HG03025 (cell line): ENCODE results near the gene DTX1.

Source experiments
- ATAC-seq: cut with Tn5 transposase; IDR thresholded peaks from one replicate; pipeline ENCODE4 v1.9.1; 2021; ENCODE audit warnings: mild to moderate bottlenecking, moderate library complexity; ENCODE audit not compliant: unreplicated experiment, low FRiP score

The DTX1 gene

DNA sequence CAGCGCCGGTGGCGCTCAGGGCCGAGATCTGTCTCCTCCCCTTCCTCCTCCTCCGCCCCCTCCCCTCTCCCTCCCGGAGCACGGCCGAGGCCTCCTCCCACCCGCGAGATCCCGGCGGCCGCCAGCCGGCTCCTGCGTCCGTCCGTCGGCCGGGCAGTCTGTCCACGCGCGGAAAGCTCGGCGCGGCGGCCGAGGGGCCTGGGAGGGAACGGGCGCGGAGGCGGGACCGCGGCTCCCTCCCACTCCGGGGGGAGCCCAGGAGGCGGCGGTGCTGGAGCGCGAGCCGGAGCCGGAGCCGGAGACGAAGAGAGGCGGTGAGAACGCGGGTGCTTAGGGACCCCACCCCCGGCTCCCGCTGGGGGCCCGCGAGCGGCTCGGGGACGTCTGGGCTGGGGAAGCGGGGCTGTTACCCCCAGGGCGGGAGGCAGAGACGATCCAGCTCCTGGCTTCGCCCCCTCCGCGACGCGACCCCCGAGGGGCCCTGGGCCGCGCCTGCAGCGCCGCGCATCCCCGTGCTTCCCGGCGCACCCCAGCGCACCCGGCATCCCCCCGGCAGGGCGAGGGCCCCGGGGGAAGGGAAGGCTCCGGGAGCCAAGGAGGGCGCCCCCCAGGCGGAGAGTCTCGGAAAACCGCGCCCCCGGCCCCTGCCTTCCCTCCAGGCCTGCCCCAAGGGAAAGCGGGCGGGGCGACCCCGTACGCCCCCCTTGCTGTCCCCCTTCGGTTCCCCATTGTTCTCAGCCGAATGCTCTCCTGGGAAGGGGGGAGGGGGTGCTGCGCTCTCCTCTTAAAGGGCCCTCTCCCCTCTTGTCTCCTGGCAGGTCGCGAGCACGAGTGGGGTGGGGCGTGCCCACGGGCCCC lies at the start of gene DTX1:
Gene DTX1, plus strand, starts transcription at position 100 of the 858 bp plus-strand sequence. CDS start 1,463 bp downstream, outside the sequence.
- ATAC-seq = no peak

DNA sequence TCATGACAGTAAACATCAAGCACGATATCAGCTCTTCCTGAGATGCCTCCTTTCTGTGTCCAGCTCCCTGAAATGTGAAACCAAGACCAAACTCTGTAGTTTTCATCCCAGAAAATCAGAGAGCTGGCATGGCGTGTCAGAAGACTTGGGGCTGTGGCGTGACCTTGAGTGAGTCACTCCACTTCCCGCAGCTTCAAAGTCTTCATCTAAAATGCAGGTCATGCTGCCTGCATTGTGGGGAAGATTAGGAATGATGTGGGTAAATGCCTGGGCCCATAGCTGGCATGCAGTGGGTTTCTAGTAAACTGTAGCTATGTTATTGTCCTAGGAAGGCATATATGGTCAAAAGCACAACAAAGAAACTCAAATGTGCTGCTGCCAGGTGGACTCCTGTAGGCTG lies 49.4 kb upstream of the DTX1 start:
- ATAC-seq = no peak

DNA sequence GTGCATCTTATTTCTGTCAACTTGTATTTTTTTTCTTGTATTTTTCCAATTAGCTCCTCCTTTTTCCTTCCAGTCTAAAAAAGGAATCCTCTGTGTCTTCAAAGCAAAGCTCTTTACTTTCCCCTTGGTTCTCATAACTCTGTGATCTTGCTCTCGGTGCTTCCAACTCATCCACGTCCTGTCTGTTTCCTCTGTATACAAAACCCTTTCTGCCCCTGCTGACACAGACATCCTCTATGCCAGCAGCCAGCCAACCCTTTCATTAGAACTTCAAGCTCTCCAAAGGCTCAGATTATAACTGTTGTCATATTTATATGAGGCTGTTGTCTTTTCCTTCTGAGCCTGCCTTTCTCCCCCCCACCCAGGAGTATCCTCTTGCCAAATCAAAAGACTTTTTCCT lies 45.8 kb upstream of the DTX1 start:
- no peak for ATAC-seq

DNA sequence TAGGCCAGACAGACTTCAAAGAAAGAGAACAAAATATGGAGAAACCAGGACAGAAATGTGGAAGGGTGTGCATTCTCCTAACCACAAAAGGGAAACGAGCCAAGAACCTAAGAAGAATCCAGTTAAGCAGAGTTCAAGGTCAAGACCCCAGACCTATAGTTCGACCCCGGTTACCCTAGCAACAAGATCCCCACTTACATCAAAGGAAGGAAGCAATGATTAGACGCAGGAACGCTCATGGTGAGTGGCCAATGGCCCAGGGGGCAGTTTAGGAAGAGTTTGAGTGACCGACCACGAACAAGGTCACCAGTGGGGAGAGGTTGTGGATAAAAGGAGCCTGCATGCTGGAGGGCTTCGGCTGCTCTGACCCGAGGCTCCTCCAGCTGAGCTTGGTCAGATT lies 42.0 kb upstream of the DTX1 start:
- no peak for ATAC-seq

DNA sequence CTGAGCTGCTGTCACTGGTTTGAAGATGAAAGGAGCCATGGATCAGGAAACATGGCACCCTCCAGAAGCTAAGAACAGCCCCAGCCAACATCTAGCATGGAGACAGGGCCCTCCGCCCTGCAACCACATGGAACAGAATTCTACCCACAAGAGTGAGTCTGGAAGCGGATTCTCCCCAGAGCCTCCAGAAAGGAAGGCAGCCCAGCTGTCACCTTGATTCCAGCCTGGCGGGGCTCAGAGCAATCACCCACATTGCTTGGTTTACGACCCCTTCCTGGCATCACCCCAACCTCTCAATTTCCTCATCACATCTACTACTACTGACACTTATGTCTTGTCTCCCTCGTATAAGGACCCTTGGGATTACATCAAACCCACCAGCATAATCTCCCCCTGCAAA lies 39.7 kb upstream of the DTX1 start:
- no peak for ATAC-seq

DNA sequence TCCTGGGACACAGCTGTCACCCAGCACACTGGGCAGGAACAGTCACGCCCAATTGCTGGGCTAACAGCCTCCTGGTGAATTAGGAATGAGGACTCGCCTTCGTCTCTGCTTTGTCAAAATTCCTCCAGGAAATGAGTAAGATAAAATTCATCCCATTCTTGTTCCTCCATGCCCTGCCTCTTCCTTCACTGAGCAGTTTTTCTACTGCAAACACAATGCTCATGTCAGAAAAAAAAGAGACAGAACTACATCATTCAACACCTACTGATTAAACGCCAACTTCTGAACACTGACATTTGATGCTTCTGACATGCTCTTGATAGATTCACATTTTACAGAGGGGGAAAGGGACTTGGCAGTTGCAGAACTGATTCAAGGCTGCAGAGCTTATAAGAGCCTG lies 37.5 kb upstream of the DTX1 start:
- no peak for ATAC-seq

DNA sequence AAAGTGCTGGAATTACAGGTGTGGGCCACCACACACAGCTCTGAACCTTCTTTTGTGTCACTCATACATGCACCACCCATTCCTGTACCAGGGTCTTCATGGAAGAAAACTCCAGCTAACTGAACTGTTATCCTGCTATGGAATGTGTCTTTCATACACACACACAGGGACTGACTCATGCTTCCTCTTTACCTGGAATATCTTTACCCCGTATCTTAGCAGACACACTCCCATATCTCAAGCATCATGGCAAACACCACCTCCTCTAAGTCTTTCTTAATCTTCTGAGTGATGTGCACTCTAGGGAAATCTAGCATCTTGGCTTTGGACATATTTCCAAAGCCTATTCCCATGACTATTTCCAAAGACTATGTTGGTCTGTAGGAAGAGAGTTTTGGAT lies 35.0 kb upstream of the DTX1 start:
- ATAC-seq = no peak

DNA sequence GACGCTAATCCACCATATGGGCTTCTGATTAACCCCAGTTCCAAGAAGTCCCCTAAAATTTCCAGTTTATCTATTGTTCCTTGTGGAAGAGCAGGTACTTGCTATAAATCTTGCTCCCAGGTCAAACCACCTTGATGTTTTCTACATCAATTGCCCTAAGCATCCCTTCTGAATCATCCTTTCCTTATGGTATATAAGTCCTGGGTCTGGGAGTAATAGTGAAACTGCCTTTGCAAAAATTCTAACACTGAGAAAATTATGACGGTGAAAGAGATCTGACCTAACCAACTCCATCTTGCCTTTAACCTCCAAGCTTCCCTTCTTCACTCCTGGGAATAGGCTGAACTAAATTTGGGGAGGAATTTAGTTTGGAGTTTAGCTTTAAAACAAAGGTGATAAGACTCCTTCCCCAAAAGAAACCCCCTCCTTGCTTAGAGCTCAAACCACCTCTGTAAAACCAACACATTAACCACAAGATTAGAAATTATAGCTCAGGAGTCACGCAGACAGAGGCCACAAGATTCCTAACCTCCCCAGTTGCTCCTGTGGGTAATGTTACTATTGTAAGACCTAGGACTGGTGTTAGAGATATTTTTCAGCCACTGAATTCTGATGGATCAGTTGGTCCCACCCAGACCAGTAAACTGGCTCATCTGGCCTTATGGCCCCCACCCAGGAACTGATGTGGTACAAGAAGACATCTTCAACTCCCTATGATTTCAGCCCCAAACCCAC lies 33.8 kb upstream of the DTX1 start:
- no peak for ATAC-seq

DNA sequence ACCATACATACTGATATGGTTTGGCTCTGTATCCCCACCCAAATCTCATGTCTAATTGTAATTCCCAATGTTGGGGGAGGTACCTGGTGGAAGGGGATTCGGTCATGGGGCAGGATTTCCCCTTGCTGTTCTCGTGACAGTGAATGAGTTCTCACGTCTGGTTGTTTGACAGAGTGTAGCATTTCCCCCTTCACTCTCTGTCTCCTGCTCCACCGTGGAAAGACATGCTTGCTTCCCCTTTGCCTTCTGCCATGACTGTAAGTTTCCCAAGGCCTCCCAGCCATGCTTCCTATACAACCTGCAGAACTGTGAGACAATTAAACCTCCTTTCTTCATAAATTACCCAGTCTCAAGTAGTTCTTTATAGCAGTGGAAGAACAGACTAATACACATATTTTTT lies 28.8 kb upstream of the DTX1 start:
- no peak for ATAC-seq

DNA sequence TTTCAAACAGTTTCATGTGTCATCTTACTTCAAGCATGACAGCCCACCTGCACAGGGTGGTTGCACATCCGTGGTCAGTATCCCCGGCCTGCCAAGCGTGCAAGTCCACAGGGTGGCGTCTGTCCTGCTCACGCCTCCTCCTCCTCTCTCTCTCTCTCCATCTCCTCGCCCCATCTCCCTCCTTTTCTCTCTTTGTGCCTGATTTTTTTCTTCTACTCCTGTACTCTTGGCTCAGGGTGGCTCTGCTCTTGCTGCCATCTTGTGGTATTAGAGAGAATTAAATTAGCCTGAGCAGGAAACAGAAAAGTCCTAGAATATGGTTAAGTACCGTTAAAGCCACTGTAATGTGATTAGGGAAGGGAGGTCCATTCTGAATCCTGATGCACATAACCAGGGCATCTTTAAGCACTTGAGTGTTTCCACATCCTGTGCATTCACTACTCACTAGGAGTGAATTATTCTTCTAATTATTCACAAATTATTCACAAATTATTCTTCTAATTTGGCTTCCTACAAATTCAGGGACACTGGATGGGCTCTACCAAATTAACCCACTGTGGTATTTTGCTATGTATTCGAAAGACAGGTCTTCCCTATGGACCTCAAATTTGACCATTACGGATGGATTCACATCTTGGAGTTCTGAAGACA lies 25.5 kb upstream of the DTX1 start:
- ATAC-seq = no peak

DNA sequence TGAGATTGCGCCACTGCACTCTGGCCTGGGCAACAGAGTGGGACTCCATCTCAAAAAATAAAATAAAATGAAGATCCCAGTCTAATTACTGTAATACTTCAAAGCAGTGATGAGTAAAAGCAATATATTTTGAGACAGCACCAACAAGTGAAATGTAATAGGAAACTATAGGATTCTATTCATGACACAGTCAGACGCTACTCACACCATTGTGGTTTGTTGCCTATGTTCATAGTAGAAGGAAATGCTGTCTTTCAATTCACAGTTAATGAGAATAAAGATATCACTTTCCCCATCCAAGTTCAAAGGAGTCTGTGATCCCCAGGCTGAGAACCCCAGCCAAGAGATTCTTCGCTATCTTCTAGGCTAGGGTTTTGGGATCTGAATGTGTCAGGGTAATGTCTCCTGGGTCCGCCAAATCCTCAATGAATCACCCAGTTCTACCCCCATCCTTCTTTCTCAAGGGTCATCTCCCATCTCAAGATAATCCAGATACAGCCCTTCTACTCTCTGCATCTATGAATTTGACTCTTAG lies 16.6 kb upstream of the DTX1 start:
- ATAC-seq = no peak

DNA sequence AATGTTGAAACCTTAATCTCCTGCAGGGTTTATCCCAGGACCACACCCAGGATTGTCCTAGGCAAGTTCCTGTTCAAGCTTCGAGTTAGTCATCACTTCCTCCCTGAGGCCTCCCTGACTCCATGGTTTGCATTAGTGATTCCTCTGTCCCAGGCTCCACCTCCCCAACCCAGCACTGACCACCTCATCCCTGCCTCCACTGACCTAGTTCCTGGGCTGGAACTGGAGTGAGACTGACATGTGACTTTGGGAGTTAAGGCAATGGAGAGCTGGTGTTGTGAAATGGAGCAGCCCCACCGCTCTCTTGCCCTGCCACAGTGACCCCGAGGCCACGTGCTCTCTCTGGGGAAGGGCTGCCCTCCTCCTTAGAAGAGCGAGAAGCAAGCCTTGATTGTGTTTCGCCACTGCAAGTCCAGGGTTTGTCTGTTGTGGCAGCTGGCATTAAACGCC lies 15.8 kb upstream of the DTX1 start:
- ATAC-seq = no peak

DNA sequence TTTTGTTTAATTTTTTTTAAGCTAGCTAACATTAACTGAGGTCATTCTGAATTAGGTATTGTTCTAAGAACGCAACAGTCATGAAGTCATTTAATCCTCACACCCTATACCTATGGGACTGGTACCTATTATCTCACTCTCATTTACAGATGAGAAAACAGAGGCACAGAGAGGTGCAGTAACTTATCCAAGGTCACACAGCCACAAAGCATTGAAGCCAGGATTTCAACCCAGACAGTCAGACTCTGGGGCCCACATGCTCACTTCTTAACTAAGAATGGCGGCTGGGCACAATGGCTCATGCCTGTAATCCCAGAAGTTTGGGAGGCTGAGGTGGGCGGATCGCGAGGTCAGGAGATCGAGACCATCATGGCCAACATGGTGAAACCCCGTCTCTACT lies 15.0 kb upstream of the DTX1 start:
- no peak for ATAC-seq

DNA sequence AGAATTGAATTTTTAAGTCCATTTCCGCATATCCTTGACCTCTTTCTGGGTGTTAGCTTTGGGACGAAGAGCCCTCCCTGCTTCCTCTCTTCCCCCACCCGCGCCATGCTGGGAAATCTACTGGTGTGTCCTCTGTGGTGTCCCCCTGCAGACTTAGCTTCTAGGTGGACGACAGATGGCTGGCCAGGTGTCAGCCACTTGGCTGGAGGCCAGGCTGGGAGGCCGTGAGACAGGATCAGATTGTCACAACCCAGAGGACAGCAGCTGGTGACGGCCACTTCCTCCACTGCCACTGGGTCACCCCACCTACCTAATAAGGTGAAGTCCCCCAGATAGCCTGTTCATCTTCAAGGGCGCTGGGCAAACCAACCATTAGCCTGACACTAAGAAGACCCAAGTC lies 13.3 kb upstream of the DTX1 start:
- ATAC-seq = no peak

DNA sequence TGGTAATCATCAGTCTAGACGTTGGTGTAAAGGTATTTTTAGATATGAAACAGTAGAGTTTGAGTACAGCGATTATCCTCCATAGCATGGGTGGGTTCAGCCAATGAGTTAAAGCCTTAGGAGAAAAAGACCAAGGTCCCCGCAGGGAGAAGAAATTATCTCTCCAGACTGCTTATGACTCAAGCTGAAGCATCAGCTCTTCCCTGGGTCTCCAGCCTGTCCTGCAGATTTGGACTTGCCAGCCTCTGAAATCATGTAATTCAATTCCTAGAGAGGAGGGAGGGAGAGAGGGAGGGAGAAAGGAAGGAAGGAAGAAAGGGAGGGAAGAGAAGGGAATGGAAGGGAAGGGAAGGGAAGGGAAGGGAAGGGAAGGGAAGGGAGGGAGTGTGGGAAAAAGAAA lies 12.0 kb upstream of the DTX1 start:
- ATAC-seq = no peak

DNA sequence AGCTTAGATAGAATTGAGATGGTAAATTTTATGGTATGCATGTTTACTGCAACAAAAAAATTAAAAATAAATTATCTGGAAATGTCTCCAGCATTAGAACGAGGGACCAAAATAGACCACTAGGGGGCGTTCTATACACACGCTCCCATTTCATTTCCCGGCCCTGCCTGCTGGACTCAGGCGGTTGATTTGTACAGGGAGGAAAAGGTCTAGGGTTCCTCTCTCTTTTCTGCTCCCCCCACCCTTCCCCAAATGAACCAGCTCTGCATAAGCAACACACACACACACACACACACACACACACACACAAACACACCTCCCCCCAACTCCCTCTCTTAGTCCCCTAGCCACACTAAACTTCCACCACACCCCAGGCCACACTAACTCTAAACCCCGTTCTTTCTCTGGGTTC lies 7.8 kb upstream of the DTX1 start:
- ATAC-seq = no peak

DNA sequence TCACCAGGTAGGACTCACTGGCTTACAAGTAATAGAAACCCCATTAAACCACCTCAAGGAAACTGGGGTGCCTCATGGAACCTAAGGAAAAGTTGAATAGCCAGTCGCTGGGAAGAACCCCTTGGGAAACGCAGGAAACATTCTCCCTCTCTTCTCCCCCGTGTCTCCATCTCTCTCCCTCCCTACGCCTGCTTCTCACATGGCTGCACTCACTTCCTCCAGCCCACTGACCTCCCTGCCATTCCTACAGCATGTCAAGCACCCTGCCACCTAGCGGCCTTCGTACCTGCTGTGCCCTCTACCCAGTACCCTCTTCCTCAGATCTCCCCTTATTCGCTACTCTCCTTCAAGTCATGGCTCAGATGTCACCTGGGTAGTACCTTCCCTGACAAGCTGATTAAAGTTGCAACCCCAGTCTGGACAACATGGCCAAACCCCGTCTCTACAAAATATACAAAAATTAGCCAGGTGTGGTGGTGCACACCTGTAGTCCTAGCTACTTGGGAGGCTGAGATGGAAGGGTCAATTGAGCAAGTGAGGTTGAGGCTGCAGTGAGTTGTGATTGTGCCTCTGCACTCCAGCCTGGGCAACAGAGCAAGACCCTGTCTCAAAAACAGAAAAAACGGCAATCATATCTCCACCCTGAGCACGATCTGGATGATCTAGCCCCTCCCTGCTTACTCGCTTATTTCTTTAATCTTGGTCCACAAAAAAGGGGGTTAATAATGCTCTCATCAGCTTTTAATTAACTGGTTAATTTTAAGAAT lies 6.4 kb upstream of the DTX1 start:
- no peak for ATAC-seq

DNA sequence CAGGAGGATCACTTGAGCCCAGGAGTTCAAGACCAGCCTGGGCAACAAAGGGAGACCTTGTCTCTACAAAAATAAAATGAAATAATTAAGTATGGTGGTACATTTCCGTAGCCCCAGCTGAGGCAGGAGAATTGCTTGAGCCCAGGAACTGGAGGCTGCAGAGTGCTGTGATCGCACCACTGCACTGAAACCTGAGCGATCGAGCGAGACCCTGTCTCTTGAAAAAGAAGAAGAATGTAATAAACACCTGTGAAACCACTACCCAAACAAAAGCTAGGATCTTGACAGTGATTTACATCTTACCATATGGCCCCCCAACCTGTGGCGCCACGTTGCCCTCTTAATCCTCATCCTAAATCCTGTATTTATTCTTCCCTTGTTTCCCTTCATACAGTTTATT lies 5.7 kb upstream of the DTX1 start:
- ATAC-seq = no peak

DNA sequence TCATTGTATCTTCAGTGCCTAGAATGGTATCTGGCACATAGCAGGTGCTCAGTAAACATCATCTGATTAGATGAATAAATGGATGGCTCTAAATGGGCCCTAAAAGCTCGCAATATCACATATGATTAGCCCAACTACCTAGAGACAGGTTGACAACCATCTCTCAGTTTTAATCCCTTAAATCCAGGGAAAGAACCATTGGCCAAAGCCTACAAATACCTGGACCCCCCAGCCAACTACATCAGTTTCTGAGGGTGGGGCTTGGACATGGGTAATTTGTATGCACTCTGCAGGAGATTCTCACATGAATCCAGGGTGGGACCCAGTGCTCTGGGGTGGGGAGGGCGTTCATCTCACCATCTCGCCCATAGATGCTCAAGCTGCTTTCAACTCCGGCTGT lies 4.8 kb upstream of the DTX1 start:
- ATAC-seq = no peak

DNA sequence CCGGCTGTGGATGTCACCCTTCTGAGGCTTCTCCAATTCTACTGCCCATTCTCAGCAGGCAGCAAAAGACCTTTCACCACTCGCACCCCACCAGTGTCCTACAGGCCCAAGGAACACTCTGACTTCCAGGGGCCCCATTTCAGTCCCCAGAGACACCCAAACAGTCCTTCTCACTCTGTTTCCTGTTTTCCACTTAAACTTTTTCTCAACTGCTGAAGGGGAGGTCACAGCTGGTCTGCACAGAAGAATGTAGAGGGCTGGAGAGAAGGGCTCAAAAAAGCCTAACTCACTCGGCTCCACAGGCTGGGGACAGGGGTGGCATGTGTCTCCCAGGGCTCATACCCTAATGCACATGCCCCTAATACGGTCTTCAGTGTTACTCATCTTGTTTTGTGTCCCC lies 4.2 kb upstream of the DTX1 start:
- no peak for ATAC-seq
